Stimulated activated CD4-positive, alpha-beta T cell treated with anti-CD3 and anti-CD28 coated beads, Interleukin-4, amount 100 ng/mL, for 1 hour (primary cell): ENCODE measurements around the gene TTLL11.

Experiments
- DNase-seq: peaks from one replicate; pipeline ENCODE4 v3.0.0-alpha.2; 2020

Gene TTLL11

GRCh38 chr9:121840838-121841760 lies 252.0 kb downstream of the TTLL11 start:
- DNase-seq: no peak

GRCh38 chr9:121839726-121840500 lies 253.2 kb downstream of the TTLL11 start:
- no peak for DNase-seq

GRCh38 chr9:121838746-121839669 lies 254.1 kb downstream of the TTLL11 start:
- no peak for DNase-seq

GRCh38 chr9:121837113-121837961 lies 255.8 kb downstream of the TTLL11 start:
- DNase-seq: no peak

GRCh38 chr9:121836366-121836885 lies 256.7 kb downstream of the TTLL11 start:
- DNase-seq: no peak

GRCh38 chr9:121835587-121836365 lies 257.3 kb downstream of the TTLL11 start:
- no peak for DNase-seq

GRCh38 chr9:121833061-121833460 lies 260.0 kb downstream of the TTLL11 start:
- no peak for DNase-seq

- DNase-seq: no peak
Measured at GRCh38 chr9:121831869-121832268, 261.2 kb downstream of the TTLL11 start.

GRCh38 chr9:121830441-121831140 lies 262.5 kb downstream of the TTLL11 start:
- no peak for DNase-seq

- no peak for DNase-seq
Measured at GRCh38 chr9:121827251-121827967, 265.7 kb downstream of the TTLL11 start.

GRCh38 chr9:121826711-121827110 lies 266.4 kb downstream of the TTLL11 start:
- no peak for DNase-seq

- DNase-seq: no peak
Measured at GRCh38 chr9:121825031-121825691, 267.9 kb downstream of the TTLL11 start.

- DNase-seq: no peak
Measured at GRCh38 chr9:121824651-121825030, 268.5 kb downstream of the TTLL11 start.

- no peak for DNase-seq
Measured at GRCh38 chr9:121823451-121824169, 269.5 kb downstream of the TTLL11 start.

GRCh38 chr9:121822093-121823085 lies 270.7 kb downstream of the TTLL11 start:
- DNase-seq: no peak

- DNase-seq: no peak
Measured at GRCh38 chr9:121821326-121821725, 271.8 kb downstream of the TTLL11 start.
